Caco-2 (cell line): Measurements from ENCODE around the gene CAMK2D. TPM values are rescaled to one million over a fixed set of nuclear protein-coding genes. Genes with fewer than 3 reads are reported as not detected.

Experiments
- BruUV-seq: library from RNA; stranded (reverse); fragments of 400-500 nt; replicated peaks from 2 replicates; lab custom pipeline; 2021; lab: Mats Ljungman, UMichigan
- CTCF ChIA-PET: fragments of 300-600 bp; sonication (Branson Sonifier 250); formaldehyde crosslinking; loops from one replicate; lab custom pipeline; 2022; ENCODE audit warnings: antibody characterized with exemption; lab: Charles Lee
- POLR2A ChIA-PET: fragments of 300-600 bp; sonication (Branson Sonifier 250); formaldehyde crosslinking; loops from one replicate; lab custom pipeline; 2022; ENCODE audit warnings: antibody characterized with exemption; lab: Charles Lee
- DNase-seq, 2 experiments: peaks; one replicate each; pipeline versions ENCODE4 v3.0.0 to v3.0.0-alpha.2; 2020 to 2022
- H3K27me3 ChIP-seq: replicated peaks from 2 replicates; pipeline ENCODE4 v1.6.0; 2011; ENCODE audit warnings: low read length; ENCODE audit not compliant: control insufficient read depth, insufficient read depth
- H3K36me3 ChIP-seq: 2 replicates; pipeline ENCODE4 v1.5.1; 2011; ENCODE audit warnings: low read length; ENCODE audit not compliant: control insufficient read depth, insufficient read depth
- H3K4me1 ChIP-seq: fragments of 250-450 bp; sonication (Bioruptor Pico); 2 replicates; pipeline ENCODE4 v1.5.1; 2020; ENCODE audit warnings: mild to moderate bottlenecking
- H3K4me3 ChIP-seq: 2 replicates; pipeline ENCODE4 v1.5.1; 2011; ENCODE audit warnings: low read depth, mild to moderate bottlenecking, control low read depth, low read length
- H3K9me3 ChIP-seq: fragments of 250-450 bp; sonication (Bioruptor Pico); 2 replicates; pipeline ENCODE4 v1.5.1; 2020; ENCODE audit warnings: mild to moderate bottlenecking, moderate library complexity
- H3K27ac Mint-ChIP-seq: one replicate; pipeline ENCODE4 v1.8.0; 2022; ENCODE audit warnings: mixed read lengths; ENCODE audit not compliant: unreplicated experiment
- H3K27me3 Mint-ChIP-seq: one replicate; pipeline ENCODE4 v1.8.0; 2022; ENCODE audit warnings: mixed read lengths; ENCODE audit not compliant: insufficient read depth, unreplicated experiment
- H3K36me3 Mint-ChIP-seq: one replicate; pipeline ENCODE4 v1.8.0; 2022; ENCODE audit warnings: mild to moderate bottlenecking, mixed read lengths; ENCODE audit not compliant: insufficient read depth, unreplicated experiment
- H3K4me1 Mint-ChIP-seq: one replicate; pipeline ENCODE4 v1.8.0; 2022; ENCODE audit warnings: low read depth, mixed read lengths; ENCODE audit not compliant: unreplicated experiment
- H3K4me3 Mint-ChIP-seq: one replicate; pipeline ENCODE4 v1.8.0; 2022; ENCODE audit warnings: mild to moderate bottlenecking, moderate library complexity, mixed read lengths; ENCODE audit not compliant: unreplicated experiment
- H3K9me3 Mint-ChIP-seq: one replicate; pipeline ENCODE4 v1.8.0; 2022; ENCODE audit warnings: mixed read lengths; ENCODE audit not compliant: unreplicated experiment
- CTCF ChIP-seq, 2 experiments: fragments of 200-600 bp in 1 of 2; IDR thresholded peaks; 1 replicate in 1 of 2; 2 replicates in 1 of 2; pipeline versions ENCODE4 v1.5.1 to v1.8.0; 2011 to 2022; ENCODE audit warnings: antibody characterized with exemption in 1 of 2, control low read depth in 1 of 2, inconsistent platforms in 1 of 2, low read depth in 1 of 2, low read length in 1 of 2, mild to moderate bottlenecking in 1 of 2, moderate library complexity in 1 of 2; ENCODE audit not compliant: insufficient read depth in 1 of 2, severe bottlenecking in 1 of 2, unreplicated experiment in 1 of 2
- intact Hi-C: fragments of 100-400 bp; cut with micrococcal nuclease; formaldehyde crosslinking; loops from one replicate; pipeline ENCODE4 v1.10.0; 2022; ENCODE audit not compliant: unreplicated experiment
- total RNA-seq: library from RNA; stranded (reverse); gene quantifications from 2 replicates; pipeline ENCODE4 v1.2.3, GENCODE V29; 2022

CAMK2D gene
- total RNA-seq, 1 experiment from 2014 or later, result 65.6 TPM

DNA sequence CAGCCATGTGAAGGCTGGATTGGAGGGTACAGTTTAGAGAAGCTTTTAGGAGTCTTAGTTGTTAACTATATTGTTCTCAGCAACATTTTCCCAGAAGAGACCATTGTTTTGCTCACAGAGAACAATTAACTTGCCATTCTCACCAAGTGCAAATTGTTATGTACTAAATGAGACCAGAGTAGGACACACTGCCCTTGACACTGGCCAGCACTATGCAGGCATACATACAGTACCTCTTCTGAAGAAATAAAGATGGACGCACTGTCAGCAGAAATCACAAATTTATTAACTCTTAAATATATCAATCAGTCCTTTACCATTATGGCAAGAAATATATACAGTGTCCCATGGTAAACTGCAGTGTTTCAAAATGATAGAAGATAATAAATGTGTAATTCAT is 309.4 kb downstream of the CAMK2D start:
- intact Hi-C loops, result no loop called here
- no peak for DNase-seq

DNA sequence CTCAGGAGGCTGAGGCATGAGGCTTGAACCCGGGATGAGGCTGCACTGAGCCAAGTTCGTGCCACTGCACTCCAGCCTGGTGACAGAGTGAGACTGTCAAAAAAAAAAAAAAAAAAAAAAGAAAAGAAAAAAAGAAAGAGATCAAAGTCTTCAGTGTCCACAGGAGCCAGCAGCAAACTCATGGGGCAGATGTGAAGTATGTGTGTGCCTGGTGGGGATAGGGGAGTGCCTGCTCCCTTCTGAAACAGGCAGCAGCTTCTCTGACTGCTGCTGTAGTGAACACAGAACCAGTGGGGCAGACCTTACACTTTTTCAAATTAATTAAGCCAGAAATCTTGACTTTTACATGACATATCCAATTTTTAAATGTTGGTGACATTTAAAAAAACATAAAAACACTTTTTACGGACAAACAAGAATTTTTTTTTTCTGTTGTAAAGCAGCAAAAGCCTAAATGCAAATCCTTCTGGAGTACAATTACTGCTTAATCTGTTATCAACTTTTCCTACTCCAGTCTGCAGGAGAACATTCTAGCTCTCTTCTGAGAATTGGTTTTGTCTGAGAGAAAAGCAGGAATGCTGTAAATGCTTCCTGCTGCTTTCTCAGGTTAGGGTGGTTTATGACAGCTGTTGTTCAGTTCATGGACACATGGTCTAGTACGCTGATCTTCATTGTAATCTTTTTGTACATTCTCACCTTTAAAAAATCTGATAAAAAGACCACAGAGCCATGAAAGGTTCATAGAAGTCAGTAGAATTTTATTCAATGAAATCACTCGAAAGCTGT is 311.1 kb downstream of the CAMK2D start:
- intact Hi-C loops, result no loop called here
- Histone ChIP-seq H3K36me3 (no peaks in the 10 kb centered on the region), H3K4me1 (0 out of 2 replicates have a peak, but pooled peaks cover 11% of the 10 kb centered on the region), H3K9me3 (no peaks in the 10 kb centered on the region), H3K4me3 (no peak overlapping the region), H3K27me3 (no peaks in the 10 kb centered on the region)
- no TSS peak for BruUV-seq
- POLR2A ChIA-PET, result interaction anchor here (0.7 kb wide), 1 partner anchor 9 kb away, joined by 4 read pairs; no protein-coding TSS in a partner anchor
- no peak overlapping the region for H3K4me3 Mint-ChIP-seq
- no peak for TF ChIP-seq CTCF (IDR thresholded peaks at IDR 0.05; ENCODE audit: insufficient read depth in 1 of 2, low read depth in 1 of 2, low read length in 1 of 2, severe bottlenecking in 1 of 2, unreplicated experiment in 1 of 2)
- no peak overlapping the region for H3K27ac Mint-ChIP-seq
- CTCF ChIA-PET, result no interaction called here
- no peaks in the 10 kb centered on the region for H3K9me3 Mint-ChIP-seq
- no peak for DNase-seq
- no peaks in the 10 kb centered on the region for H3K27me3 Mint-ChIP-seq
- no peaks in the 10 kb centered on the region for H3K36me3 Mint-ChIP-seq
- peaks cover 11% of the 10 kb centered on the region for H3K4me1 Mint-ChIP-seq

More for the DNA sequence above, 309.4 kb downstream of the CAMK2D start:
- ChIA-PET CTCF (no interaction called here), POLR2A (no interaction called here)
- peaks cover 11% of the 10 kb centered on the region for H3K36me3 Mint-ChIP-seq
- Histone ChIP-seq H3K9me3 (no peaks in the 10 kb centered on the region), H3K4me1 (0 out of 2 replicates have a peak, but pooled peaks cover 11% of the 10 kb centered on the region), H3K4me3 (no peak overlapping the region), H3K27me3 (no peaks in the 10 kb centered on the region), H3K36me3 (no peaks in the 10 kb centered on the region)
- no peak for TF ChIP-seq CTCF (IDR thresholded peaks at IDR 0.05; ENCODE audit: insufficient read depth in 1 of 2, low read depth in 1 of 2, low read length in 1 of 2, severe bottlenecking in 1 of 2, unreplicated experiment in 1 of 2)
- no peak overlapping the region for H3K27ac Mint-ChIP-seq
- H3K9me3 Mint-ChIP-seq, result no peaks in the 10 kb centered on the region
- no TSS peak for BruUV-seq
- no peaks in the 10 kb centered on the region for H3K27me3 Mint-ChIP-seq
- H3K4me1 Mint-ChIP-seq, result peaks cover 7% of the 10 kb centered on the region
- H3K4me3 Mint-ChIP-seq, result no peak overlapping the region

- H3K4me1 ChIP-seq, result 0 out of 2 replicates have a peak, but pooled peaks cover 11% of the 10 kb centered on the region
- no peaks in the 10 kb centered on the region for H3K9me3 ChIP-seq
- H3K4me3 ChIP-seq, result no peak overlapping the region
- Mint-ChIP-seq H3K4me3 (no peak overlapping the region), H3K4me1 (peaks cover 12% of the 10 kb centered on the region), H3K9me3 (no peaks in the 10 kb centered on the region), H3K27ac (no peak overlapping the region), H3K27me3 (no peaks in the 10 kb centered on the region), H3K36me3 (no peaks in the 10 kb centered on the region)
- DNase-seq, result no peak
- ChIA-PET CTCF (no interaction called here), POLR2A (no interaction called here)
- H3K27me3 ChIP-seq, result no peaks in the 10 kb centered on the region
- BruUV-seq, result no TSS peak
- TF ChIP-seq CTCF (IDR thresholded peaks at IDR 0.05; ENCODE audit: insufficient read depth in 1 of 2, low read depth in 1 of 2, low read length in 1 of 2, severe bottlenecking in 1 of 2, unreplicated experiment in 1 of 2), result no peak
- intact Hi-C loops, result loop anchor here (1.0 kb wide), 1 partner anchor 45 kb away; no protein-coding TSS in a partner anchor
- H3K36me3 ChIP-seq, result no peaks in the 10 kb centered on the region
These were observed 312.0 kb downstream of the CAMK2D start for GRCh38 chr4:113449410-113449974.
